ENCODE results near the gene SRL.

The SRL gene

GRCh38 chr16:4288148-4288921 is 46.5 kb upstream of the SRL start:
- peak; percentile 90 for ATAC-seq
- TF ChIP-seq ZC3H10 (CRISPR knock-in tag; IDR thresholded peaks at IDR 0.05): no peak
- TF ChIP-seq ZNF70 (CRISPR knock-in tag; IDR thresholded peaks at IDR 0.05): no peak
- TF ChIP-seq ESRRG (CRISPR knock-in tag; IDR thresholded peaks at IDR 0.05): no peak
- TF ChIP-seq POU6F1 (CRISPR knock-in tag; IDR thresholded peaks at IDR 0.05; ENCODE audit: borderline replicate concordance, low read depth): no peak
- TF ChIP-seq SNAI2 (CRISPR knock-in tag; IDR thresholded peaks at IDR 0.05): no peak
- TF ChIP-seq GLIS3 (CRISPR knock-in tag; IDR thresholded peaks at IDR 0.05): no peak
- TF ChIP-seq OSR1 (CRISPR knock-in tag; IDR thresholded peaks at IDR 0.05): no peak
- no peak for TF ChIP-seq CSDC2 (CRISPR knock-in tag; IDR thresholded peaks at IDR 0.05)
- no peak for TF ChIP-seq CREB5 (CRISPR knock-in tag; IDR thresholded peaks at IDR 0.05; ENCODE audit: low read depth)
- TF ChIP-seq ARNTL (CRISPR knock-in tag; IDR thresholded peaks at IDR 0.05; ENCODE audit: borderline replicate concordance, low read depth): no peak
- no peak for TF ChIP-seq BACH2 (CRISPR knock-in tag; IDR thresholded peaks at IDR 0.05; ENCODE audit: borderline replicate concordance)
- TF ChIP-seq RARB (CRISPR knock-in tag; IDR thresholded peaks at IDR 0.05): no peak
- TF ChIP-seq ZFP3 (CRISPR knock-in tag; IDR thresholded peaks at IDR 0.05): no peak
- no peak for TF ChIP-seq ZNF565 (CRISPR knock-in tag; conservative IDR thresholded peaks at IDR 0.05; ENCODE audit: low read depth)
- no peak for TF ChIP-seq TOX (CRISPR knock-in tag; IDR thresholded peaks at IDR 0.05; ENCODE audit: borderline replicate concordance)

GRCh38 chr16:4285167-4285566 is 43.3 kb upstream of the SRL start:
- no peak for ATAC-seq
- TF ChIP-seq ISL1 (CRISPR knock-in tag; IDR thresholded peaks at IDR 0.05) (no peak), CSRNP3 (CRISPR knock-in tag; IDR thresholded peaks at IDR 0.05) (no peak), ZNF565 (CRISPR knock-in tag; conservative IDR thresholded peaks at IDR 0.05; ENCODE audit: low read depth) (no peak), TSHZ2 (CRISPR knock-in tag; IDR thresholded peaks at IDR 0.05) (no peak), SNAI2 (CRISPR knock-in tag; IDR thresholded peaks at IDR 0.05) (no peak), ZC3H10 (CRISPR knock-in tag; IDR thresholded peaks at IDR 0.05) (no peak), TCF4 (CRISPR knock-in tag; IDR thresholded peaks at IDR 0.05; ENCODE audit: borderline replicate concordance) (no peak), ZFP30 (CRISPR knock-in tag; IDR thresholded peaks at IDR 0.05) (no peak), PPARA (CRISPR knock-in tag; IDR thresholded peaks at IDR 0.05; ENCODE audit: borderline replicate concordance) (no peak), ARNTL (CRISPR knock-in tag; IDR thresholded peaks at IDR 0.05; ENCODE audit: borderline replicate concordance, low read depth) (no peak), PATZ1 (CRISPR knock-in tag; IDR thresholded peaks at IDR 0.05; ENCODE audit: borderline replicate concordance) (no peak), ZFP3 (CRISPR knock-in tag; IDR thresholded peaks at IDR 0.05) (no peak), ZNF70 (CRISPR knock-in tag; IDR thresholded peaks at IDR 0.05) (no peak), RARB (CRISPR knock-in tag; IDR thresholded peaks at IDR 0.05) (no peak), ESRRG (CRISPR knock-in tag; IDR thresholded peaks at IDR 0.05) (no peak)

Data from SK-N-SH treated with all-trans-retinoic acid at 6 μM for 48 hours (cell line).